Measurements from ENCODE around the gene PMEL.
"Not testable (repeated sequence)": the region's sequence is repeated elsewhere in the genome, so short reads cannot be mapped to it uniquely, and the experiment has no call there.

PMEL gene

GRCh38 chr12:55940065-55940732 lies 25.6 kb downstream of the PMEL start:
- DNase-seq = peak; percentile 86 to 89

DNA sequence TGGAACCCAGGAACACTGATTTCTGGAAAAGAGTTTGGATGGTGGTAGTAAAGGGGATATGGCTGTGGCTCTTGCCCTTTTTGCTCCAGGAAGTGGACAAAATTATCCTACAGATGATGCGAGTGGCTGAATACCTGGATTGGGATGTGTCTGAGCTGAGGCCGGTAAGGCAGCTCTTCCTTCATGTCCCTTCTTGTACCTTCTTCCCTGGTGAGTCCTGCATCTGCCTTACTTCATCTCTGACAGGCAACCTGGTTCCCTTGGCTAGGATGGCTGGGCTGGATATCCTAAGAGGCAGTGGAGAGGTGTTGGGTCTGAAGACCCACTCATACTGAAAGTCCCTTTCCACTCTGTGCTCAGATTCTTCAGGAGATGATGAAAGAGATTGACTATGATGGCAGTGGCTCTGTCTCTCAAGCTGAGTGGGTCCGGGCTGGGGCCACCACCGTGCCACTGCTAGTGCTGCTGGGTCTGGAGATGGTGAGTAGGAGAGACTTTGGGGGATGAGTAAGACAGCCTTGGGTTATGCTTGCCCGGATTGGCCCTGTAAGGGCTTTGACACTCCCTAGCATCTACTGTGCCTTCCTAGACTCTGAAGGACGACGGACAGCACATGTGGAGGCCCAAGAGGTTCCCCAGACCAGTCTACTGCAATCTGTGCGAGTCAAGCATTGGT lies 26.9 kb downstream of the PMEL start:
- no peak for DNase-seq

DNA sequence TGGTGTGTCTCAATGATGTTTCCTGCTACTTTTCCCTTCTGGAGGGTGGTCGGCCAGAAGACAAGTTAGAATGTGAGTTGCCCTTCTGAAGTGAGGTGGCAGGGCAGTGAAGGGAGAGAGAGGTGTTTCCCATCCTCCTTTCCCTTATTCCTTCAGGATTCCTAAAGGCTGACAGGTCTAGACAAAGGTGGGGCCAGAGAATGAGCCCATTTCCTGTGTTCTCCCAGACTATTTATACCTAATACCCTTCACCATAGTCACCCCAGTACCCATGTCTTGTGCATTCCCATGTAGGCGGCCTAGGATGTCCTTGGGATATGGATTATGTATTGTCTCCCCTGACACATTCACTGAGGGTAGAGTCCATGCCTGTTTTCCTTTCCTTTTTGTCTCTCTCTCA lies 27.9 kb downstream of the PMEL start:
- DNase-seq = no peak

- peak in 1 of 2 donors; percentile 31 for DNase-seq
Measured at GRCh38 chr12:55935738-55936151, 30.1 kb downstream of the PMEL start.

- no peak for DNase-seq
Measured at GRCh38 chr12:55934773-55935172, 31.1 kb downstream of the PMEL start.

DNA sequence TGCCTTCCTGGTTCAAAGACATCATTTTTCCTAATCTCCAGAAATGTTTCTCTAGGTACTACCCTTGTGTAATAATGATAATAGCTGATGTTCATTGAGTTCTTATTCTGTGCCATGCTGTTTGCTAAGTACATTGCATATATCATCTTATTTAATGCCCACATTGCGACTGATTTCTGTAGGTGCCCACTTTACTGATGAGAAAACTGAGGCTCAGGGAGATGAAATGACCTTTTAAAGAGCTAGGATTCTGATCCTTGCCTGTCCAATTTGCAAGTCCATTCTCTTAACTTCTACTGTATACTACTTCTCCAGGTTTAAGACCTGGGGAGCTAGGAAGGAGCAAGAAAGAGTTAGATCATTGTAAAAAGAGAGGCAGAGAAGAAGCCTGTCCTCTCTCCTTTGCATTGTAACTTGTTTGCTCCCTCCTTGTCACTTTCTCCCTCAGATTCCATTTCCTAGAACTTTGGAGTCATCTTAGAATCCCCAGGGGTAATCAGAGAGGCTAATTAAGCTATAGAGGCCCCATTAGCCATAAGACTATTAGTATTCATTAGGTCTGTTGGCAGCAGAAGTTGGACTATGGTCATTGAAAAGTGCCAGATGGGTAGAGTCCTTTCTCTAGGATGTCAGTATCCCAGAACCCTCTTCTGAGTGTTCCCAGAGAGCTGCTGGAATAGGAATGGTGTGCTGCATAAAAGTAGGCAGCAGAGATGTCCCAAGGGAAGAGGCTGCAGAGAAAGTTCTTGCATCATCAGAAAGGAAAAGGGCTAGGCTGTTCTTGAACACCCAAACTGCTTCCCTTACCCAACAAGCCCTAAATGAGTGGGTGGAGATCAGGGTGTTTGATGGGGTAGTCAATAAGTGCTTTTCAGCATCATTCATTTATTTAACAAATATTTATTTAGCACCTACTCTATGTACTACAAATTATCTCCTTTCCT lies 31.8 kb downstream of the PMEL start:
- no peak for DNase-seq

GRCh38 chr12:55933169-55933798 lies 32.6 kb downstream of the PMEL start:
- DNase-seq = peak in 1 of 2 donors; percentile 46

GRCh38 chr12:55932551-55932910 lies 33.3 kb downstream of the PMEL start:
- DNase-seq = peak; percentile 75

- DNase-seq = peak; percentile 27 to 44
Measured at GRCh38 chr12:55931780-55932550, 33.9 kb downstream of the PMEL start.

- no peak for DNase-seq
Measured at GRCh38 chr12:55931317-55931779, 34.5 kb downstream of the PMEL start.

- peak; percentile 60 to 68 for DNase-seq
Measured at GRCh38 chr12:55930771-55931316, 35.0 kb downstream of the PMEL start, which contains the start of gene DGKA. Gene DGKA (plus strand): TSS chr12:55931162. CDS start chr12:55936504, 5,342 bp downstream.

GRCh38 chr12:55929306-55929791 lies 36.5 kb downstream of the PMEL start:
- peak; percentile 88 to 89 for DNase-seq

- peak; percentile 76 to 77 for DNase-seq
Measured at GRCh38 chr12:55927588-55928502, 38.0 kb downstream of the PMEL start, which contains the start of gene PYM1. Gene PYM1 (minus strand): TSS chr12:55927894. CDS start chr12:55927761, 133 bp downstream.

DNA sequence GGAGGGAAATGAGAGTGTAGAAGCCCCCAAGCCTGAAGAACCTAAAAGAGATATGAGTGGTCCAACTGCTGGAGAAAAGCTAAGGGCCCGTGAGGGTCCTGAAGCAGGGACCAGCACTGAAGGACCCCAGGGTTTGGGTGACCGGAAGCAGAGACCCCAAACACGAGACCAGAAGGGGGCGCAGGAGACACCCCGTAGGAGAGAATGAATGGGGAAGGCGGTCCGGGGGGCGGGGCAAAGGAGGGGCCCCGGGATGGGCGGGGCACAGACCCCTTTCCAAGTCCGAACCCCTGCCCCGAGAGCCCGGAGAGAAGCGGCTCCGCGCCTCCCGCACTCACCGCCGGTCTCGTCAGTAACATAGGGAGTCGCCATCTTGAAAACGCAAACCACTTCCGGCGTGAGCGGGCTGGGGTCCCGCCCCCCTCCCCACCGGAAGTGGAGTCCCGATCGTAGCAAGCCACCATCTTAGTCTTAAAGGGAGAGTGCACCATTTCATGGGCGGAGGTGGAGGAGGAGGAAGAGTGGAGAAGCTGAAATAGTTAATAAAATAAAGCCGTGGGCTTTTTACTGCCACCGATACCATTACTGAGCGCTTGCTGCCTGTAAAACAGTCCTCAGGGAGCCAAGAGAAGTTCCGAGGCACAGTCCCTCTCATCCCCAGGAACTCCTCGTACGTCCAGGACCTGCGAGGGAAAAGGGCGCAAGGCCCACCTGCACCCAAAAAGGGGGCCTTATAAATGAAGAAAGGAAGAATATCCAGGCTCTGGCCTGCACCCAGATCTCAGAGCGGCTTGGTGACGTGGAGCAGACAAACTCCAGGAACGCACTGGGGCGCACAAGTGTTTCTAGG lies 38.9 kb downstream of the PMEL start:
- peak; percentile 93 for DNase-seq

DNA sequence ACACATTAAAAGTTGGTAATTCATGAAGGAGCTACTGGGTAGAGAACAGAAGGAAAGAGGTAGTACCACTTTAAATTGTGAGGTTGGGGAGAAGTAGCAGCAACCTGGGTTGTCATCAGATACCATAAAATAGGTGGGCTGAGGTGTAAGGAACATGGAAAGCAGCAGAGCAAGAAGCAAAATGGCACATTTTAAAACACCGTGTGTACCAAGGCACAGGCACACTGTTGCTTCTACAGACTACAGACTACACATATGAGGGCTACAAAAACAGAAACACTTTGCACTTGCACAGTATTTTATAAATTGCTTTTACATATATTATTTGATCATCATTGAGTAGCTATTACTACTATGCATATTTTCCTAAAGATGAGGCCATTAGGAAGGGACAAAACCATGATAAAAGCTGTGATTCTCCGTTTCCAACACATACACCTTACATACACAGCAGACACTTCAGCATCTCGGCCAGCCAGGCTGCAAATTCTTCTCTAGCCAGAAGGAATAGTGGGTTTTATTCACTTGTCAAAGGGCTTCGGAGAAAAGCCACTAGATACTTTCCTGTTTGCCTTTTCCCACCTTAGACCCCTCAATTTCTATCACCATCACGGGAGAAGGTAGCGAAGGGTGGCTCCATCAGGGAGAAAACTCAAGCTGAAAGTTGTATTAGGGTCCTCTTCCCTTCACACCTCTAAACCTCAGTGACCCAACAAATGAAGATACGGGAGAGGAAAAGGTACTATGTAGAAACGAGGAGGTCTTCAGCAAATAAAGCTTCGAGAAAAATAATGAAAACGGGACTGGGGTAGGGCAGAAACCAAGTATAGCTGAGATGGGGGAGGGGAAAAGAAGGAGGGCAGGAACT lies 39.7 kb downstream of the PMEL start:
- no peak for DNase-seq

- no peak for DNase-seq
Measured at GRCh38 chr12:55925371-55925770, 40.5 kb downstream of the PMEL start.

DNA sequence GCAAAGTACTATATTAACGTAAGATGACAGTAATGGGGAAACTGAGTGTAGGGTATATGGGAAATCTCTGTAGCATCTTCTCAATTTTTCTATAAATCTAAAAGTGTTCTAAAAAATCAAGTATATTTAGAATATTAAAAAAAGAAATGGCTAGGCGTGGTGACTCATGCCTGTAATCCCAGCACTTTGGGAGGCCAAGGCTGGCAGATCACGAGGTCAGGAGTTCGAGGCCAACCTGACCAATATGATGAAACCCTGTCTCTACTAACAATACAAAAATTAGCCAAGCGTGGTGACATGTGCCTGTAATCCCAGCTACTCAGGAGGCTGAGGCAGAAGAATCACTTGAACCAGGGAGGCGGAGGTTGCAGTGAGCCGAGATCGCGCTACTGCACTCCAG lies 42.2 kb downstream of the PMEL start:
- not testable (repeated sequence) for DNase-seq

DNA sequence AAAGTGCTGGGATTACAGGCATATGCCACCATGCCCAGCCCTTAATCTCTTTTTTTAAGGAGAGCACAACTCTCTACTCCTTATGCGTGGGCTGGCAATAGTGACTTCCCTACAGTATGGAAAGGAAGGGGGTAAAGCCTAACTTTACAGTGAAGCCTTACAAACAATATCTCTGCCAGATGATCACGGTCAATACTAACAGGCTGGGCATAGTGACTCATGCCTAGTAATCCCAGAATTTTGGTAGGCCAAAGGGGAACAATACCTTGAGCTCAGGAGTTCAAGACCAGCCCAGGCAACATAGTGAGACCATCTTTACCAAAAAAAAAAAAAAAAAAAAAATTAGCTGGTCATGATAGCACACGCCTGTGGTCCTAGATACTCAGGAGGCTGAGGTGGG lies 43.7 kb downstream of the PMEL start:
- no peak for DNase-seq
